Activated naive CD8-positive, alpha-beta T cell treated with anti-CD3 and anti-CD28 coated beads, Interleukin-2, amount 10 ng/mL, durations not matched to agents 7 days and 5 days (primary cell): Measurements from ENCODE around the gene LHX5. TPM values are rescaled to one million over a fixed set of nuclear protein-coding genes. Genes with fewer than 3 reads are reported as not detected.
A peak's percentile ranks its signal among the peaks of the same experiment; 100 is the strongest.

Source experiments
- ATAC-seq: fragments of 150-1000 bp; cut with Tn5 transposase; one replicate; pipeline ENCODE4 v1.10.0; 2021; ENCODE audit warnings: low read depth, moderate library complexity
- POLR2A ChIA-PET: fragments of 350-600 bp; sonication (Branson Sonifier 250); formaldehyde crosslinking; loops from one replicate; lab custom pipeline; 2021; ENCODE audit warnings: antibody characterized with exemption; lab: Charles Lee
- DNase-seq: peaks from one replicate; pipeline ENCODE4 v3.0.0; 2021
- H3K27ac Mint-ChIP-seq: one replicate; pipeline ENCODE4 v1.8.0; 2022; ENCODE audit warnings: mild to moderate bottlenecking, mixed read lengths
- H3K27me3 Mint-ChIP-seq: one replicate; pipeline ENCODE4 v1.8.0; 2022; ENCODE audit warnings: mild to moderate bottlenecking, moderate library complexity, mixed read lengths
- H3K36me3 Mint-ChIP-seq: one replicate; pipeline ENCODE4 v1.8.0; 2021; ENCODE audit warnings: mild to moderate bottlenecking, mixed read lengths
- H3K4me1 Mint-ChIP-seq: one replicate; pipeline ENCODE4 v1.8.0; 2021; ENCODE audit warnings: mixed read lengths
- H3K4me3 Mint-ChIP-seq: one replicate; pipeline ENCODE4 v1.8.0; 2022; ENCODE audit warnings: mild to moderate bottlenecking, moderate library complexity, mixed read lengths
- H3K9me3 Mint-ChIP-seq: one replicate; pipeline ENCODE4 v1.8.0; 2021; ENCODE audit warnings: mixed read lengths
- total RNA-seq, 2 experiments: library from RNA; stranded (reverse); gene quantifications; one replicate each; pipeline ENCODE4 v1.2.3, GENCODE V29; 2021

The LHX5 gene
- total RNA-seq, 2 experiments from 2014 or later: not detected

- H3K36me3 Mint-ChIP-seq: no peaks in the 10 kb centered on the region
- peaks cover 1% of the 10 kb centered on the region for H3K4me1 Mint-ChIP-seq
- H3K9me3 Mint-ChIP-seq: no peaks in the 10 kb centered on the region
- no peak overlapping the region for H3K27ac Mint-ChIP-seq
- no peak for DNase-seq
- POLR2A ChIA-PET: no interaction called here
- H3K4me3 Mint-ChIP-seq: no peak overlapping the region
- H3K27me3 Mint-ChIP-seq: peaks cover 20% of the 10 kb centered on the region
- ATAC-seq: no peak
Measured at GRCh38 chr12:113456199-113456598, 15.5 kb downstream of the LHX5 start.

- no peak for DNase-seq
- POLR2A ChIA-PET: no interaction called here
- Mint-ChIP-seq H3K4me3 (no peak overlapping the region), H3K27me3 (peaks cover 17% of the 10 kb centered on the region), H3K4me1 (peaks cover 1% of the 10 kb centered on the region), H3K9me3 (no peaks in the 10 kb centered on the region), H3K27ac (no peak overlapping the region), H3K36me3 (no peaks in the 10 kb centered on the region)
- no peak for ATAC-seq
Measured at GRCh38 chr12:113453330-113453729, 18.3 kb downstream of the LHX5 start.

- no peaks in the 10 kb centered on the region for H3K9me3 Mint-ChIP-seq
- no peak overlapping the region for H3K27ac Mint-ChIP-seq
- no peaks in the 10 kb centered on the region for H3K36me3 Mint-ChIP-seq
- peaks cover 22% of the 10 kb centered on the region for H3K27me3 Mint-ChIP-seq
- no peak for DNase-seq
- peaks cover 1% of the 10 kb centered on the region for H3K4me1 Mint-ChIP-seq
- H3K4me3 Mint-ChIP-seq: no peak overlapping the region
- POLR2A ChIA-PET: no interaction called here
- no peak for ATAC-seq
Measured at GRCh38 chr12:113452458-113452857, 19.2 kb downstream of the LHX5 start.

GRCh38 chr12:113449839-113450238 lies 21.8 kb downstream of the LHX5 start:
- DNase-seq (no peak), ATAC-seq (no peak)
- Mint-ChIP-seq H3K36me3 (no peaks in the 10 kb centered on the region), H3K9me3 (no peaks in the 10 kb centered on the region), H3K27ac (no peak overlapping the region), H3K27me3 (peaks cover 24% of the 10 kb centered on the region), H3K4me3 (no peak overlapping the region), H3K4me1 (peaks cover 3% of the 10 kb centered on the region)
- POLR2A ChIA-PET: no interaction called here

GRCh38 chr12:113449299-113449698 lies 22.4 kb downstream of the LHX5 start:
- Mint-ChIP-seq H3K4me1 (peaks cover 3% of the 10 kb centered on the region), H3K4me3 (no peak overlapping the region), H3K9me3 (no peaks in the 10 kb centered on the region), H3K36me3 (no peaks in the 10 kb centered on the region), H3K27me3 (peaks cover 24% of the 10 kb centered on the region), H3K27ac (no peak overlapping the region)
- DNase-seq: no peak
- no peak for ATAC-seq
- POLR2A ChIA-PET: no interaction called here

GRCh38 chr12:113448873-113449272 lies 22.8 kb downstream of the LHX5 start:
- peaks cover 26% of the 10 kb centered on the region for H3K27me3 Mint-ChIP-seq
- ATAC-seq: no peak
- no peak overlapping the region for H3K27ac Mint-ChIP-seq
- DNase-seq: no peak
- H3K4me1 Mint-ChIP-seq: peaks cover 3% of the 10 kb centered on the region
- H3K4me3 Mint-ChIP-seq: no peak overlapping the region
- POLR2A ChIA-PET: no interaction called here
- no peaks in the 10 kb centered on the region for H3K9me3 Mint-ChIP-seq
- no peaks in the 10 kb centered on the region for H3K36me3 Mint-ChIP-seq

- H3K27ac Mint-ChIP-seq: no peak overlapping the region
- H3K4me3 Mint-ChIP-seq: no peak overlapping the region
- peak; percentile 60 for ATAC-seq
- no peaks in the 10 kb centered on the region for H3K9me3 Mint-ChIP-seq
- DNase-seq: no peak
- H3K36me3 Mint-ChIP-seq: no peaks in the 10 kb centered on the region
- peaks cover 30% of the 10 kb centered on the region for H3K27me3 Mint-ChIP-seq
- H3K4me1 Mint-ChIP-seq: peaks cover 3% of the 10 kb centered on the region
- POLR2A ChIA-PET: no interaction called here
Measured at GRCh38 chr12:113445544-113446171, 26.0 kb downstream of the LHX5 start.

- Mint-ChIP-seq H3K36me3 (no peaks in the 10 kb centered on the region), H3K27me3 (peaks cover 21% of the 10 kb centered on the region)
- no peak for ATAC-seq
Measured at GRCh38 chr12:113443030-113443539, 28.6 kb downstream of the LHX5 start.

GRCh38 chr12:113440947-113441782 lies 30.5 kb downstream of the LHX5 start:
- ATAC-seq: no peak
- peaks cover 14% of the 10 kb centered on the region for H3K27me3 Mint-ChIP-seq
- H3K4me3 Mint-ChIP-seq: no peak overlapping the region

More at GRCh38 chr12:113443030-113443539, 28.6 kb downstream of the LHX5 start:
- POLR2A ChIA-PET: no interaction called here
- Mint-ChIP-seq H3K4me1 (peaks cover 3% of the 10 kb centered on the region), H3K27ac (no peak overlapping the region), H3K9me3 (no peaks in the 10 kb centered on the region), H3K4me3 (no peak overlapping the region)
- DNase-seq: no peak

GRCh38 chr12:113440336-113440735 lies 31.3 kb downstream of the LHX5 start:
- H3K27ac Mint-ChIP-seq: no peak overlapping the region
- H3K36me3 Mint-ChIP-seq: no peaks in the 10 kb centered on the region
- POLR2A ChIA-PET: no interaction called here
- H3K9me3 Mint-ChIP-seq: no peaks in the 10 kb centered on the region
- H3K27me3 Mint-ChIP-seq: peaks cover 14% of the 10 kb centered on the region
- no peak for DNase-seq
- no peaks in the 10 kb centered on the region for H3K4me1 Mint-ChIP-seq
- H3K4me3 Mint-ChIP-seq: no peak overlapping the region
- ATAC-seq: no peak

More at GRCh38 chr12:113440947-113441782, 30.5 kb downstream of the LHX5 start:
- Mint-ChIP-seq H3K9me3 (no peaks in the 10 kb centered on the region), H3K27ac (no peak overlapping the region), H3K36me3 (no peaks in the 10 kb centered on the region), H3K4me1 (peaks cover 3% of the 10 kb centered on the region)
- POLR2A ChIA-PET: no interaction called here
- DNase-seq: no peak

- POLR2A ChIA-PET: no interaction called here
- ATAC-seq: no peak
- no peaks in the 10 kb centered on the region for H3K4me1 Mint-ChIP-seq
- no peak for DNase-seq
- H3K27me3 Mint-ChIP-seq: peaks cover 11% of the 10 kb centered on the region
- H3K9me3 Mint-ChIP-seq: no peaks in the 10 kb centered on the region
- H3K27ac Mint-ChIP-seq: no peak overlapping the region
- no peaks in the 10 kb centered on the region for H3K36me3 Mint-ChIP-seq
- no peak overlapping the region for H3K4me3 Mint-ChIP-seq
Measured at GRCh38 chr12:113439606-113440030, 32.1 kb downstream of the LHX5 start.

GRCh38 chr12:113439301-113439597 lies 32.4 kb downstream of the LHX5 start:
- POLR2A ChIA-PET: no interaction called here
- DNase-seq: no peak
- Mint-ChIP-seq H3K27ac (no peak overlapping the region), H3K9me3 (no peaks in the 10 kb centered on the region), H3K4me3 (no peak overlapping the region), H3K27me3 (peaks cover 11% of the 10 kb centered on the region), H3K4me1 (no peaks in the 10 kb centered on the region), H3K36me3 (no peaks in the 10 kb centered on the region)
- no peak for ATAC-seq

GRCh38 chr12:113438523-113439300 lies 33.0 kb downstream of the LHX5 start:
- H3K4me1 Mint-ChIP-seq: no peaks in the 10 kb centered on the region
- POLR2A ChIA-PET: no interaction called here

More at GRCh38 chr12:113438523-113439300, 33.0 kb downstream of the LHX5 start:
- DNase-seq (no peak), ATAC-seq (no peak)
- Mint-ChIP-seq H3K27me3 (peaks cover 8% of the 10 kb centered on the region), H3K9me3 (no peaks in the 10 kb centered on the region), H3K4me3 (no peak overlapping the region), H3K36me3 (no peaks in the 10 kb centered on the region), H3K27ac (no peak overlapping the region)
